ENCODE results near the gene SDF4. TPM values are rescaled to one million over a fixed set of nuclear protein-coding genes. Genes with fewer than 3 reads are reported as not detected.

The SDF4 gene
- total and polyA plus RNA-seq, 2 donors (not counting 1 experiment from before 2014, with no cell fraction given): 100 to 143 TPM

DNA sequence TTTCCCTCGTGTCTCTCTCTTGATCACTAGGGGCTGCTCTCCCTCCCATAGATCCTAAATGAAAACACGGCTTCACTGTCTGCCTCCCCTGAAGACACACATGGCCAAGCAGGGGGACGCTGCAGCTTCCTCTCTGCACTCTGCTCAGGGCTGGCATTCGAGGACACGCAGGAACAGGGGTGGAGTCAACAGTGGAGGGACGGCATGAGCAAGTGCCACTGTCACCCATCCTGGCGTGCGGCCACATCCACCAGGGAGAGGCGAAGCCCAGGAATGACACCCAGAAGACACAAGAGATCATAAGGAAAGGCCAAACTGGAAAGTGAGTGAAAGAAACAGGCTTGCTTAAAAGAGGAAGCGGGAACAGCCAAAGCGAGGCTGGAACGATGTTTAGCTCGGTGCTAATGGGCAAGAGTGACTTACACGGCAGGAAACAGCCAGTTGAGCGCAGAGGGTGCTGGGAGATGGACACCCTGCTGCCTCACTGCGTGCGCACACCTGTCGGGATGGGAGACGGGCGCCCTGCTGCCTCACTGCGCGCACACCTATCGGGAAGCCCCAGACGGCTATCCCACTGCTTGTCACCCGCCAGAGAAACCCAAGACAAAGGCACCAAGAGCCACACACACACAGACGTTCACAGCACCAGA, 28.3 kb upstream of the SDF4 start:
- no peak overlapping the region for H2AFZ ChIP-seq (ENCODE audit: insufficient read depth, low read depth, low read length, poor library complexity, severe bottlenecking)
- intact Hi-C loops (cut with micrococcal nuclease): no loop called here
- no peaks in the 10 kb centered on the region for H3K9me3 ChIP-seq (ENCODE audit: control extremely low read depth in 1 of 3, control insufficient read depth in 2 of 3, insufficient read depth in 1 of 3, low read length in 2 of 3)
- H3K4me1 Mint-ChIP-seq: peaks cover 16% of the 10 kb centered on the region
- H3K27ac Mint-ChIP-seq: peak overlapping the region; percentile 62
- no peak overlapping the region for H3K27ac ChIP-seq (ENCODE audit: low read length in 2 of 2)
- peak; percentile 24 for ATAC-seq (ENCODE audit: low read depth)
- H4K20me1 ChIP-seq (ENCODE audit: control insufficient read depth, insufficient read depth, low read length, poor library complexity, severe bottlenecking): peaks cover 73% of the 10 kb centered on the region
- DNase-seq: no peak
- H3K36me3 ChIP-seq (replicated peaks in 1 of 2; ENCODE audit: control extremely low read depth in 1 of 2, control insufficient read depth in 1 of 2, extremely low read depth in 1 of 2, insufficient read depth in 2 of 2, low read length in 1 of 2): peaks cover 0 to 61% of the 10 kb centered on the region in 2 experiments
- H3K27me3 Mint-ChIP-seq: no peaks in the 10 kb centered on the region
- TF ChIP-seq EZH2 (IDR thresholded peaks at IDR 0.05; ENCODE audit: borderline replicate concordance, insufficient read depth, low read depth, low read length, poor library complexity, severe bottlenecking): no peak
- TF ChIP-seq, protein P1, sequence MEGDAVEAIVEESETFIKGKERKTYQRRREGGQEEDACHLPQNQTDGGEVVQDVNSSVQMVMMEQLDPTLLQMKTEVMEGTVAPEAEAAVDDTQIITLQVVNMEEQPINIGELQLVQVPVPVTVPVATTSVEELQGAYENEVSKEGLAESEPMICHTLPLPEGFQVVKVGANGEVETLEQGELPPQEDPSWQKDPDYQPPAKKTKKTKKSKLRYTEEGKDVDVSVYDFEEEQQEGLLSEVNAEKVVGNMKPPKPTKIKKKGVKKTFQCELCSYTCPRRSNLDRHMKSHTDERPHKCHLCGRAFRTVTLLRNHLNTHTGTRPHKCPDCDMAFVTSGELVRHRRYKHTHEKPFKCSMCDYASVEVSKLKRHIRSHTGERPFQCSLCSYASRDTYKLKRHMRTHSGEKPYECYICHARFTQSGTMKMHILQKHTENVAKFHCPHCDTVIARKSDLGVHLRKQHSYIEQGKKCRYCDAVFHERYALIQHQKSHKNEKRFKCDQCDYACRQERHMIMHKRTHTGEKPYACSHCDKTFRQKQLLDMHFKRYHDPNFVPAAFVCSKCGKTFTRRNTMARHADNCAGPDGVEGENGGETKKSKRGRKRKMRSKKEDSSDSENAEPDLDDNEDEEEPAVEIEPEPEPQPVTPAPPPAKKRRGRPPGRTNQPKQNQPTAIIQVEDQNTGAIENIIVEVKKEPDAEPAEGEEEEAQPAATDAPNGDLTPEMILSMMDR (IDR thresholded peaks at IDR 0.05): no peak
- no peak overlapping the region for H3K9ac ChIP-seq (ENCODE audit: low read length)
- H3K4me1 ChIP-seq (ENCODE audit: control insufficient read depth in 2 of 2, insufficient read depth in 2 of 2, low read length in 2 of 2): peaks cover 0 to 4% of the 10 kb centered on the region in 2 donors
- no peaks in the 10 kb centered on the region for H3K27me3 ChIP-seq (replicated peaks in 1 of 4; ENCODE audit: control extremely low read depth in 1 of 4, control insufficient read depth in 3 of 4, insufficient read depth in 4 of 4, low read length in 3 of 4)
- ChIA-PET POLR2A (no interaction called here), CTCF (interaction anchor here (0.8 to 4.5 kb wide), 3 partner anchors 32 to 227 kb away, joined by 3 to 26 read pairs (median 3); no protein-coding TSS in a partner anchor)
- H3K79me2 ChIP-seq (ENCODE audit: control insufficient read depth, insufficient read depth, low read length): peaks cover 54% of the 10 kb centered on the region
- H3K4me2 ChIP-seq (replicated peaks; ENCODE audit: low read depth, low read length, poor library complexity, severe bottlenecking): no peak overlapping the region
- H3K4me3 Mint-ChIP-seq: peak overlapping the region; percentile 45
- H3K4me3 ChIP-seq (ENCODE audit: control extremely low read depth in 1 of 5, extremely low read depth in 1 of 5, insufficient read depth in 1 of 5, low read depth in 2 of 5, low read length in 4 of 5): no peak overlapping the region
- no peaks in the 10 kb centered on the region for H3K9me3 Mint-ChIP-seq (ENCODE audit: insufficient read depth)
- 76% methylated on average over 25 of the region's 26 CpGs for WGBS (ENCODE audit: insufficient coverage)

GRCh38 chr1:1259540-1259939, 27.7 kb upstream of the SDF4 start:
- Histone ChIP-seq H2AFZ (ENCODE audit: insufficient read depth, low read depth, low read length, poor library complexity, severe bottlenecking) (no peak overlapping the region), H3K27me3 (replicated peaks in 1 of 4; ENCODE audit: control extremely low read depth in 1 of 4, control insufficient read depth in 3 of 4, insufficient read depth in 4 of 4, low read length in 3 of 4) (no peaks in the 10 kb centered on the region), H3K4me2 (replicated peaks; ENCODE audit: low read depth, low read length, poor library complexity, severe bottlenecking) (no peak overlapping the region), H3K9ac (ENCODE audit: low read length) (no peak overlapping the region), H3K4me3 (ENCODE audit: control extremely low read depth in 1 of 5, extremely low read depth in 1 of 5, insufficient read depth in 1 of 5, low read depth in 2 of 5, low read length in 4 of 5) (no peak overlapping the region), H3K9me3 (ENCODE audit: control extremely low read depth in 1 of 3, control insufficient read depth in 2 of 3, insufficient read depth in 1 of 3, low read length in 2 of 3) (no peaks in the 10 kb centered on the region), H3K79me2 (ENCODE audit: control insufficient read depth, insufficient read depth, low read length) (peaks cover 54% of the 10 kb centered on the region), H4K20me1 (ENCODE audit: control insufficient read depth, insufficient read depth, low read length, poor library complexity, severe bottlenecking) (peaks cover 68% of the 10 kb centered on the region), H3K36me3 (replicated peaks in 1 of 2; ENCODE audit: control extremely low read depth in 1 of 2, control insufficient read depth in 1 of 2, extremely low read depth in 1 of 2, insufficient read depth in 2 of 2, low read length in 1 of 2) (peaks cover 0 to 62% of the 10 kb centered on the region in 2 experiments), H3K27ac (ENCODE audit: low read length in 2 of 2) (no peak overlapping the region), H3K4me1 (ENCODE audit: control insufficient read depth in 2 of 2, insufficient read depth in 2 of 2, low read length in 2 of 2) (peaks cover 0 to 4% of the 10 kb centered on the region in 2 donors)
- POLR2A ChIA-PET: no interaction called here
- H3K4me3 Mint-ChIP-seq: no peak overlapping the region
- ATAC-seq (ENCODE audit: low read depth) (no peak), DNase-seq (no peak)
- 98% methylated on average over 18 of the region's 18 CpGs for WGBS (ENCODE audit: insufficient coverage)
- intact Hi-C loops (cut with micrococcal nuclease): no loop called here
- H3K4me1 Mint-ChIP-seq: peaks cover 16% of the 10 kb centered on the region
- no peaks in the 10 kb centered on the region for H3K9me3 Mint-ChIP-seq (ENCODE audit: insufficient read depth)
- CTCF ChIA-PET: interaction anchor here (0.8 to 1.7 kb wide), 2 partner anchors 32 to 227 kb away, joined by 3 read pairs; no protein-coding TSS in a partner anchor
- H3K27ac Mint-ChIP-seq: no peak overlapping the region
- no peak for TF ChIP-seq EZH2 (IDR thresholded peaks at IDR 0.05; ENCODE audit: borderline replicate concordance, insufficient read depth, low read depth, low read length, poor library complexity, severe bottlenecking)
- TF ChIP-seq, protein P1 (IDR thresholded peaks at IDR 0.05): no peak
- no peaks in the 10 kb centered on the region for H3K27me3 Mint-ChIP-seq

Measured in B cell (primary cell).